Ovary (tissue), 9 donors: ENCODE data around the gene LRRC61. TPM values are rescaled to one million over a fixed set of nuclear protein-coding genes. Genes with fewer than 3 reads are reported as not detected.
"Not testable (repeated sequence)": the region's sequence is repeated elsewhere in the genome, so short reads cannot be mapped to it uniquely, and the experiment has no call there.

Experiments
- DNase-seq, 5 donors: peaks; one replicate each; pipeline ENCODE4 v3.0.0-alpha.2; 2019 to 2020
- H3K27ac ChIP-seq, 2 donors: fragments of 200-600 bp; one replicate each; pipeline versions ENCODE4 v1.5.1 to v1.8.0; 2019 to 2022
- H3K27me3 ChIP-seq: fragments of 200-600 bp; one replicate; pipeline ENCODE4 v1.8.0; 2022
- H3K36me3 ChIP-seq: fragments of 200-600 bp; sonication (generic); one replicate; pipeline ENCODE4 v1.5.1; 2019
- H3K4me1 ChIP-seq: one replicate; pipeline ENCODE4 v1.8.1; 2013; ENCODE audit warnings: mild to moderate bottlenecking, moderate library complexity; ENCODE audit not compliant: insufficient read depth
- H3K4me3 ChIP-seq: fragments of 200-600 bp; sonication (generic); one replicate; pipeline ENCODE4 v1.5.1; 2017
- H3K9me3 ChIP-seq, 2 donors: fragments of 200-600 bp in 1 of 2; sonication (generic) in 1 of 2; one replicate each; pipeline versions ENCODE4 v1.5.1 to v1.8.1; 2013 to 2019; ENCODE audit warnings: mild to moderate bottlenecking in 1 of 2, moderate library complexity in 1 of 2
- CTCF ChIP-seq, 3 donors: fragments of 450-650 bp in 2 of 3; fragments of 200-600 bp in 1 of 3; IDR thresholded peaks; one replicate each; pipeline versions ENCODE4 v1.5.1 to v1.8.0; 2016 to 2022; ENCODE audit warnings: antibody characterized with exemption in 3 of 3, mild to moderate bottlenecking in 1 of 3
- WGBS, 3 donors: extraction: QIAGEN DNeasy Blood & Tissue Kit in 1 of 3; methylation state at CpG; one replicate each; pipeline versions ENCODE4 v1.1.5 to v1.1.7; 2013 to 2017; 5-methylcytosine and 5-hydroxymethylcytosine counted together
- intact Hi-C, 4 donors: fragments of 100-400 bp; cut with DNase I; formaldehyde crosslinking; loops; one replicate each; pipeline versions ENCODE4 v1.11.0 to v1.15.1; 2022 to 2023
- polyA plus RNA-seq, 2 donors: library from polyadenylated mRNA; stranded (reverse); fragments of 200-250 nt in 1 of 2; fragments of 350-450 nt in 1 of 2; fragmentation: Illumina TruSeq in 1 of 2; extraction: RNeasy Lipid Tissue Mini Kit (QIAGEN cat#74804) in 1 of 2; gene quantifications; one replicate each; pipeline ENCODE4 v1.2.3, GENCODE V29; 2013 to 2014
- total RNA-seq, 7 donors: library from RNA; depleted of rRNA in 2 of 7; stranded (reverse); fragments of >200 nt in 2 of 7; fragmentation: NEBNext Ultra II Directional in 3 of 7; extraction: Animal tissue kit (Norgen Biotek cat#: 25700) in 3 of 7; gene quantifications; one replicate each; pipeline versions ENCODE4 v1.1.0 to v1.2.4, GENCODE V29; 2016 to 2023
- donor health status: DM: no; HTN: no; CAD: no; lungs with moderate emphysema.
- donor health status: DM: no; HTN: no; CAD: no.
- donor health status: Bipolar disorder and iron deficiency.
- donor health status: DM: yes; HTN: yes; CAD: no.
- donor health status: DM: no; HTN: no; CAD: no.
- donor health status: DM: yes; HTN: yes; CAD: no.

LRRC61 gene
- total and polyA plus RNA-seq, 9 donors = 3.0 to 34.9 (median 25.2) TPM

DNA sequence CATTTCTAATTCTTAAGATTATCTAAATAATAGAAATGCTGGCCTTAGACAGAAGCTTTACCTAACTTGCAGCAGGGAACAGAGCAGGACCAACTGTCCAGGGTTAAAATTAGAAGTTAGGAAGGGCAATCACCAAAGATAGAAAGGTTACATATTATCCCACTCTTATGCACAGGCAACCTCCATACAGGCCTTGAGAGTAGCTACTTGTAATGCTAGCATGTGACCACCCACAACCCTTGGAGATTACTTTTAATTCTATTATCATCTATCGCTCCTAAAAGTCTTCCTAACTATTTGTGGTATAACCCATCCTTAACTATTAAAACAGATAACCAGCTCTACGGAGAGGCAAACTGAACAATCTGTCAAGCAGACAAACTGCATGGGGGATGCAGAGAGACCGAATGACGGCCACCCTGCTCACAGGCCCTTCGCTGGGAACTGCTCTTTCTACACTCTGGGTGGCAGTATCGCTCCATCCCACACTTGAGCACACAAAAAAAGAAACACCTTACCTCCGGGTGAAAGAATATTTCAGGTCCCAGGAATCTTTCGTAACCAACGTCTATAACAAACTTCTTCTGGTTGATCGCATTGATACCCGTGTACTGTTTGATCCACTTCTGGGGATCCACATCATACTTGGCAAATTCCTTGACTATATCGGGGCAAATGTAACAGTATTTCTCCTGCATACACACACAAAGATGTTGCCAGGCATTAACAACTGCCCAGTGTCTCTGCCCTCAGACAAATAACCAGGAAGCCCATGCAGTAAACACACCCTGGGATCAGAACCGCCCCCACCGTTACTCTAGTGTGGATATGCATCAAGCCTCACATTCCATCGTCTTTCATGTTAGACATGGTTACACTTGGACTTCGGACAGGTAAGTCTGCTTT, 37.1 kb upstream of the LRRC61 start:
- 22 to 29% (median 26%) methylated on average over 16 of the region's 16 CpGs for WGBS, 3 donors
- not testable (repeated sequence) for H3K4me3 ChIP-seq, H3K27ac ChIP-seq, H3K27me3 ChIP-seq, H3K4me1 ChIP-seq, H3K9me3 ChIP-seq, H3K36me3 ChIP-seq
- DNase-seq = peak in 3 of 5 donors; percentile 17 to 32 (median 27)
- intact Hi-C loops = loop anchor here in 1 of 4 donors (5.0 kb wide), 1 partner anchor 136 kb away; no protein-coding TSS in a partner anchor
- peak; percentile 25 to 59 (median 34) for TF ChIP-seq CTCF (IDR thresholded peaks at IDR 0.05)

GRCh38 chr7:150287815-150288214, 35.3 kb upstream of the LRRC61 start:
- WGBS, 3 donors = 79 to 84% (median 80%) methylated on average over 3 to 7 of the region's 7 CpGs
- intact Hi-C loops = loop anchor here in 1 of 4 donors (5.0 kb wide), 1 partner anchor 134 kb away; no protein-coding TSS in a partner anchor

DNA sequence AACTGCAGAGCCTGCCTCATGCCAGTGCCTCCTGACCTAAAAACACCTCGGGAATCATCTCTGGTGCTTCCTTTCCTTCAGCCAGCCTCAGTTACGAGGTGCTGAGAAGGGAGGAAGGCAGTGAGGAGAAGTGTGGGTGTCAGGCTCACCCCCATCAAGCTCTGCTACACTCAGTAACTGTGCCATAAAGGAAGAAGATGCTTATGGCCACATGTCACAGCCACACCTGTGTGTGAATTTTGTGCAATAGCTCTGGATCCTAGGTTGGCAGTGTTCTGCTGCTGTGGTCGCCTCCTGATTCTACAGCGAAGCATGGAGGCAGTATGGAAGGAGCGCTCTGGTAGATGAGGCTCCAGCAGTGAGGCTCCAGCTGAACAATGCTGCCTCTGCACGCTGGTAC, 34.3 kb upstream of the LRRC61 start:
- H3K27ac ChIP-seq, DNase-seq: not testable (repeated sequence)

More at GRCh38 chr7:150287815-150288214, 35.3 kb upstream of the LRRC61 start:
- not testable (repeated sequence) for H3K36me3 ChIP-seq, H3K4me1 ChIP-seq, H3K27ac ChIP-seq, H3K9me3 ChIP-seq, DNase-seq, H3K27me3 ChIP-seq, H3K4me3 ChIP-seq

DNA sequence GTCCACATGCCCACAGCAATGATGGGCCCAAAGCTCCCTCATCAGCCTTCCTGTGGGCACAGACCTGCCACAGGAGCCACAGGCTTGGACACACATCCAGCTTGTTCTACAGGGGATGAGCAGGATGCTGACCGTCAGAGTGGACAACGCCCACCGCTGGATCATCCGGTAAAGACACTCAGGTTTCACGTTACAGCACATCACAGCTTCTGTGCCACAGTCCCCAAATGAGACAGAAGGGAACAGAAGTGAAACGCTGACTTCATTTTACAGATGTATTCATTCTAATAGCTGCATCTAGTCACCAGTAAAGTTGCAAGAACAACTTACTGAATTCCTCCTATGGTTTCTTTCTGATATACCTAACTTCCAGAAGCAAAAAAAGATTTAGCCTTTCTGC, 32.8 kb upstream of the LRRC61 start:
- WGBS, 3 donors = 47 to 64% (median 51%) methylated on average over 6 of the region's 6 CpGs
- DNase-seq, intact Hi-C loops: not testable (repeated sequence)

More for the DNA sequence above, 34.3 kb upstream of the LRRC61 start:
- 92 to 97% (median 95%) methylated on average over 5 of the region's 6 CpGs for WGBS, 3 donors
- intact Hi-C loops = loop anchor here in 1 of 4 donors (5.0 kb wide), 1 partner anchor 133 kb away; no protein-coding TSS in a partner anchor
- not testable (repeated sequence) for H3K9me3 ChIP-seq, H3K36me3 ChIP-seq, H3K4me1 ChIP-seq, H3K27me3 ChIP-seq, H3K4me3 ChIP-seq

GRCh38 chr7:150295027-150295426, 28.1 kb upstream of the LRRC61 start:
- intact Hi-C loops, H3K36me3 ChIP-seq, DNase-seq, H3K9me3 ChIP-seq, H3K27ac ChIP-seq, H3K4me3 ChIP-seq, H3K27me3 ChIP-seq, H3K4me1 ChIP-seq: not testable (repeated sequence)
- WGBS, 3 donors = 95 to 98% (median 97%) methylated on average over 8 of the region's 8 CpGs

More for the DNA sequence above, 32.8 kb upstream of the LRRC61 start:
- not testable (repeated sequence) for H3K36me3 ChIP-seq, H3K27me3 ChIP-seq, H3K4me1 ChIP-seq, H3K27ac ChIP-seq, H3K4me3 ChIP-seq, H3K9me3 ChIP-seq

DNA sequence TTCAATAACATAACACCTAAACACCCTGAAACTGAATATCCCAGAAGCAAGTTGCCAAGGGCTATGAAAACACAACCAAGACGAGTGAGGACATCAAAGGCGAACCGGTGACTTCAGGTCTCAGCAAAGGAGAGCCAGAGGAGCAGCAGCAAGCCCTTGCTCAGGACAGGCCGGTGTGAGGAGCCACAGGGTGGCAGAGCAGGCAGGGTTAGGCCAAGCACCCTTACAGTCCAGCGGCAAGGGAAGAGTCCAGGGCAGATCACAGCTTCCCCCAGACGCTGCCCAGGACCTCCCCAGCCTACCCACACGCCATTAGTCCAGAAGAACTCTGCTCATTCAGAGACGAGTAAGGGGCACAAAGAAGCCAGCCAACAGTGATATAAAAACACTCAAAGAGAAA, 27.5 kb upstream of the LRRC61 start:
- H3K36me3 ChIP-seq, H3K4me3 ChIP-seq, intact Hi-C loops, H3K27ac ChIP-seq, H3K27me3 ChIP-seq, H3K9me3 ChIP-seq, DNase-seq, H3K4me1 ChIP-seq: not testable (repeated sequence)
- WGBS, 3 donors = 80% methylated on average over 3 of the region's 8 CpGs; no CpG with 5 or more reads in 2 of the 3 donors

DNA sequence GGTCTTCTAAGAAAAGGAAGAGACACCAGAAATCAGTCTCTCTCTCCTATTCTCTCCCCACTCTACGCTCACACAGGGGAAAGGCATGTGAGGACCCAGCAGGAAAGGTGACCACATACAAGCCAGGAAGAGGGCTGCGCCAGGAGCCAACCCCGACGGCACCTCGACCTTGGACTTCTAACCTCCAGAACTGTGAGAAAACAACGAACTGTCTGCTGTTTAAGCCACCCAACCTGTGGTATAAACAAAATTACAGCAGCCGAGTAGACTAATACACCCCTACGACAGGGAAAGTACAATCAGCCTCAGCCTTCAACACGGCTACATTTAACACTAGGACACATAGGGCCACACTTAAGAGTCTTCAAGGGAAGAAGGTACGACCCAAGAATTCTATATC, 26.4 kb upstream of the LRRC61 start:
- intact Hi-C loops, H3K27ac ChIP-seq, H3K9me3 ChIP-seq, H3K4me1 ChIP-seq, H3K4me3 ChIP-seq, H3K27me3 ChIP-seq, DNase-seq, H3K36me3 ChIP-seq: not testable (repeated sequence)
- WGBS, 3 donors = 67 to 70% (median 69%) methylated on average over 4 to 9 of the region's 10 CpGs

GRCh38 chr7:150297978-150298377, 25.2 kb upstream of the LRRC61 start:
- H3K9me3 ChIP-seq, H3K36me3 ChIP-seq, H3K4me3 ChIP-seq, DNase-seq, H3K27ac ChIP-seq, H3K4me1 ChIP-seq, H3K27me3 ChIP-seq, intact Hi-C loops: not testable (repeated sequence)

- H3K4me3 ChIP-seq, intact Hi-C loops, H3K27me3 ChIP-seq, H3K36me3 ChIP-seq, H3K4me1 ChIP-seq, H3K27ac ChIP-seq, DNase-seq, H3K9me3 ChIP-seq: not testable (repeated sequence)
- WGBS, 3 donors = 59 to 79% (median 67%) methylated on average over 1 of the region's 1 CpG
These were observed 20.2 kb upstream of the LRRC61 start for GRCh38 chr7:150302908-150303310.

DNA sequence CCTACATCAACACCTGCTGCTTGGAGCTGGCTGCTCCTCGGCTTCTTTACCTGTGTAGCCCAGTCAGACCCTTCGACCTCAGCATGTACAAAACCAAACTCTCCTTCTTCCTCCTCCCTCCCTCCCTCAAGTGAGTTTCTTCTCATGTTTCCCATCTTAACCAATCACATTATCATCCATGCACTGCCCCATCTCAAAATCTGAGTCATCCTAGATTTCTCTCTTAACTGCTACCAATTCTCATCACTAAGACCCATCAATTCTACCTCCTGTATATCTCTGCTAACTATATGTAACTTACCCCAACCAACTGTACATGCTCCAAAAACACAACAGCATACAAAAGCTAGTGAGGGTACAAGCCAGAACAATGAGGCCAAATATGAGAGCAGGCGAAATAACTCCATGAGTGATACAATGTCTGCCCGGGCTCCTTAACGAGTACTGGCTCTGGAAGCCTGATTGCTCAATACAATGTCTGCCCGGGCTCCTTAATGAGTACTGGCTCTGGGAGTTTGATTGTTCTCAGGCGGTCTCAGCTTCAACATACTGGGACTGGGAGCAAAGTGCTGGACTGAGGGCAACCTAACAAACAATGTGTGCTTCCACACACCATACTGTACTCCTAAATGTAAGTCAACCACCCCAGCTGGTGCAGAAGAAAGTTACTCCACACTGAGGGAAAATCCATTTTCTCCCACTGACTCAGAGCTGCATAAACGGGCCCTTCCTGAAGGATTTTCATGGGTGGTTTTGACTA, 18.5 kb upstream of the LRRC61 start:
- intact Hi-C loops, H3K27ac ChIP-seq, DNase-seq, H3K9me3 ChIP-seq, H3K4me3 ChIP-seq, H3K27me3 ChIP-seq, H3K36me3 ChIP-seq, H3K4me1 ChIP-seq: not testable (repeated sequence)
- 49 to 83% (median 64%) methylated on average over 7 to 8 of the region's 8 CpGs for WGBS, 3 donors
